Parathyroid adenoma (tissue), 2 donors: ENCODE data around the gene NMRK2.

ENCODE experiments used
- H2AFZ ChIP-seq: fragments of 300-600 bp; sonication (generic); one replicate; pipeline ENCODE4 v1.7.0; 2017; ENCODE audit warnings: antibody characterized with exemption, mild to moderate bottlenecking
- H3K27ac ChIP-seq: fragments of 300-600 bp; sonication (generic); one replicate; pipeline ENCODE4 v1.7.0; 2017
- H3K27me3 ChIP-seq: fragments of 300-600 bp; sonication (generic); one replicate; pipeline ENCODE4 v1.7.0; 2017; ENCODE audit warnings: low read length; ENCODE audit not compliant: control insufficient read depth, insufficient read depth
- H3K36me3 ChIP-seq: fragments of 300-600 bp; sonication (generic); one replicate; pipeline ENCODE4 v1.7.0; 2017; ENCODE audit warnings: low read length; ENCODE audit not compliant: control insufficient read depth, insufficient read depth
- H3K4me1 ChIP-seq: fragments of 300-600 bp; sonication (generic); one replicate; pipeline ENCODE4 v1.7.0; 2017; ENCODE audit warnings: control low read depth
- H3K4me2 ChIP-seq: fragments of 300-600 bp; sonication (generic); one replicate; pipeline ENCODE4 v1.7.0; 2017; ENCODE audit warnings: low read length
- H3K4me3 ChIP-seq: fragments of 300-600 bp; sonication (generic); one replicate; pipeline ENCODE4 v1.7.0; 2017; ENCODE audit warnings: low read depth, low read length
- H3K79me2 ChIP-seq: fragments of 300-600 bp; sonication (generic); one replicate; pipeline ENCODE4 v1.7.0; 2017; ENCODE audit warnings: control low read depth
- H3K9ac ChIP-seq: fragments of 300-600 bp; sonication (generic); one replicate; pipeline ENCODE4 v1.7.0; 2017; ENCODE audit warnings: mild to moderate bottlenecking
- H3K9me3 ChIP-seq: fragments of 300-600 bp; sonication (generic); one replicate; pipeline ENCODE4 v1.7.0; 2017; ENCODE audit warnings: low read length; ENCODE audit not compliant: control insufficient read depth
- TF ChIP-seq, protein P1 (sequence below): fragments of 300-600 bp; sonication (generic); IDR thresholded peaks from one replicate; pipeline ENCODE4 v1.7.0; 2017; ENCODE audit warnings: antibody characterized with exemption, mild to moderate bottlenecking
- donor health status: primary hyperparathyroidism.

Gene NMRK2

DNA sequence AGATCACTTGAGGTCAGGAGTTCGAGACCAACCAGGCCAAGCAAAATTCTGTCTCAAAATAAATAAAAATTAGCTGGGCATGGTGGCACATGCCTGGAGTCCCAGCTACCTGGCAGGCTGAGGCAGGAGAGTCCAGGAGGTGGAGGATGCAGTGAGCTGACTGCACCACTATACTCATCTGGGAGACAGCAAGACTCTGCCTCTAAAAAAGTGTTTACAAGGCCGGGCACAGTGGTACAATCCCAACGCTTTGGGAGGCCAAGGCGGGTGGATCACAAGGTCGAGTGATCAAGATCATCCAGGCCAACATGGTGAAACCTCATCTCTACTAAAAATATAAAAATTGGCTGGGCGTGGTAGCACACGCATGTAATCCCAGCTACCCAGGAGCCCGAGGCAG, 42.3 kb downstream of the NMRK2 start:
- Histone ChIP-seq H3K9ac (no peak overlapping the region), H3K9me3 (no peaks in the 10 kb centered on the region), H3K36me3 (no peaks in the 10 kb centered on the region)

DNA sequence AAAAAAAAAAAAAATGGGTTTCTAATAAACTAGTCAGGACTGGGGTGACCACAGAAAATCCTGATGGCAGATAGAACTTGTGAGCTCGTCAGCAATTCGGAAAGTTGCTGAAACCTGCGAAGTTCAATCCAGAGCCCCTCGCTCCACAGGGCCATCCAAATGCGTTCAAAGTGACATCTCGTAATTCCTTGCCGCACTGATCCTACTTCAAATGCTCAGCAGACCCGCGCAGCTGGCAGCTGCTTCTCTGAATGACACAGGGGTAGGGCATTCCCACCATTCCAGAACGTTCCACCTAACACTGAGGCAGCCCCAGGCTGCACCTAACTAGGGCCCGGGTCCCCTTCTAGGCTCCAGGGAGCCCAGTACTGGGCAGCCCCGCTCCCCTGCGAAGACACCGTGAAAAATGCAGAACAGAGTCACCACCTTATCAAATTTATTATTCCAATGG, 42.8 kb downstream of the NMRK2 start:
- Histone ChIP-seq H3K27ac (no peak overlapping the region), H3K36me3 (no peaks in the 10 kb centered on the region), H3K4me3 (no peak overlapping the region), H3K27me3 (no peaks in the 10 kb centered on the region), H3K4me2 (no peak overlapping the region), H2AFZ (no peak overlapping the region), H3K4me1 (peaks cover 2% of the 10 kb centered on the region), H3K79me2 (peaks cover 11% of the 10 kb centered on the region), H3K9me3 (no peaks in the 10 kb centered on the region), H3K9ac (no peak overlapping the region)
- TF ChIP-seq, protein P1, sequence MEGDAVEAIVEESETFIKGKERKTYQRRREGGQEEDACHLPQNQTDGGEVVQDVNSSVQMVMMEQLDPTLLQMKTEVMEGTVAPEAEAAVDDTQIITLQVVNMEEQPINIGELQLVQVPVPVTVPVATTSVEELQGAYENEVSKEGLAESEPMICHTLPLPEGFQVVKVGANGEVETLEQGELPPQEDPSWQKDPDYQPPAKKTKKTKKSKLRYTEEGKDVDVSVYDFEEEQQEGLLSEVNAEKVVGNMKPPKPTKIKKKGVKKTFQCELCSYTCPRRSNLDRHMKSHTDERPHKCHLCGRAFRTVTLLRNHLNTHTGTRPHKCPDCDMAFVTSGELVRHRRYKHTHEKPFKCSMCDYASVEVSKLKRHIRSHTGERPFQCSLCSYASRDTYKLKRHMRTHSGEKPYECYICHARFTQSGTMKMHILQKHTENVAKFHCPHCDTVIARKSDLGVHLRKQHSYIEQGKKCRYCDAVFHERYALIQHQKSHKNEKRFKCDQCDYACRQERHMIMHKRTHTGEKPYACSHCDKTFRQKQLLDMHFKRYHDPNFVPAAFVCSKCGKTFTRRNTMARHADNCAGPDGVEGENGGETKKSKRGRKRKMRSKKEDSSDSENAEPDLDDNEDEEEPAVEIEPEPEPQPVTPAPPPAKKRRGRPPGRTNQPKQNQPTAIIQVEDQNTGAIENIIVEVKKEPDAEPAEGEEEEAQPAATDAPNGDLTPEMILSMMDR = no peak

More for the DNA sequence above, 42.3 kb downstream of the NMRK2 start:
- Histone ChIP-seq H3K4me1 (peaks cover 2% of the 10 kb centered on the region), H3K27ac (no peak overlapping the region), H3K79me2 (peaks cover 11% of the 10 kb centered on the region), H3K4me3 (no peak overlapping the region), H2AFZ (no peak overlapping the region), H3K4me2 (no peak overlapping the region), H3K27me3 (no peaks in the 10 kb centered on the region)
- TF ChIP-seq, protein P1 = no peak

DNA sequence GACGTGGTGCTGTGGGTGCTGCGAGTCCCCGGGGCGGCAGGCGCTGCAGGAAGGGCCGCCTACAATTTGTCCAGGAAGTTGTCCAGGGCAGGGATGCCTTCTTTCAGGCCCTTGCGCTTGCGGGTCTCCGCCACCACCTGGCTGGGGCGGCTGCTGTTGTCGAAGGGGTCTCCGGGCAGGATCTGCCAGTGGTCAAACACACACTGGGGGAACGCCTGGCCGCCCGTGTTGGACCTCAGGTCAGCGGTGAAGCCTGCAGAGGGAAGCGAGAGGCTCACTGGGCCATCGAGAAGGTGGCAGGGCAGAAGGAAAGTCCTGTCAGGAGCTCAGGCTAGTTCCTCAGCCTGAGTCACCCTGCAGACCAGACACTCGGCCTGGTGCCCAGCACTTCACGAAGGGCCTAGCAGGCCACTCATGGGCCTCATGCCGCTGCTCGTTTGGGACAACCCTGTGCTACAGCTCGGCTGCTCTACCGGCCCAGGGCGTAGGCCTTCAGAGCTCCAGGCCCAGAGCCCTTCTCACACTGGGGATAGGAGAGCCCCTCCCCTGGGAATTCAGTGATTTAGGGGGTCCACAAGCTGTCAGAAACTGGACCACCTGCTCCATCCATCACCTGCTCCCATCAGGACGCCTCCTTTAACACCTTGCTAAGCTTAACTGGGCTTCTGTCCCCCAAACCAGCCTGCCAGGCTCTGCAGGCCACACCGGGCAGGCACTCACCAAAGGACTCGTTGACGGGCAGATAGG, 43.8 kb downstream of the NMRK2 start:
- Histone ChIP-seq H3K4me2 (no peak overlapping the region), H3K9ac (no peak overlapping the region), H3K4me1 (no peaks in the 10 kb centered on the region), H3K27me3 (no peaks in the 10 kb centered on the region), H3K36me3 (no peaks in the 10 kb centered on the region), H3K4me3 (no peak overlapping the region), H3K9me3 (no peaks in the 10 kb centered on the region), H3K27ac (no peak overlapping the region), H3K79me2 (peaks cover 17% of the 10 kb centered on the region), H2AFZ (no peak overlapping the region)
- TF ChIP-seq, protein P1 = no peak

DNA sequence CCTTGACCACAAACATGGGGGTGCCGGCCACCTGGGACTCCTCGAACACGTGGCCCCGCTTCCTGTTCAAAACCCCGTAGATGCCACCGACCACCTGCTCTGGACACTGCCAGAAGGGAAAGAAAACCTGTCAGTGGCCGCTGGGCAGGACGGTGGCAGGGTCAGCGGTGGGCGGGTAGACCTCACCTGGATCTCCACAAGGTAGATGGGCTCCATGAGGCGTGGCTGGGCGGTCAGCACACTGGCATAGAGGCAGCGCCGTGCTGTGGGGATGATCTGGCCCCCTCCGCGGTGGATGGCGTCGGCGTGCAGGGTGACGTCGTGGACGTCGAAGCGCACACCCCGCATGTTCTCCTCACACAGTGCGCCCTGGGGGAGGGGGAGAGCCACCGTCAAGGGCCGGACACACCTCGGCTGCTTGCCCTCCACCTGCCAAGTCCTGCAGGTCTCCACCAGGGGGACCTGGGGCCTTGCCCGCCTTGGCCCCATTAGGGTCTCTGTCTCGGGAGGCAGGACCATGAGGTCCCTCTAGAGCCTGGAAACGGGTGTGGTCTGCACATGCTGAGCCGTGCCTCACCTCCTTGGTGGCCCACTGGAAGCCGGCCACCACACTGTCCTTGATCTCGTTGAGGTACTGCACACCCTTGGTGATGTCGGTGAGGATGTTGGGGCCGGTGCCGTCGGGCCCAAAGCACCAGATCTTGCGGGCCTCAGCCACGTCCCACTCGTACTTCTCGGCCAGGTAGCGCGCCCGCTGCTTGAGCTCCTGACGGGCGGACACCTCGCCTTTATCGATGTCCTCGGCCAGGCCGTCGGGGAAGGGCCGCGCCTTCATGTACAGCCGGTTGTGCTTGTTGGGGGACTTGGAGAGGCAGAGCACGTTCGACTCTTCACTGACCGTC, 44.6 kb downstream of the NMRK2 start:
- H3K4me3 ChIP-seq = no peak overlapping the region
- no peaks in the 10 kb centered on the region for H3K36me3 ChIP-seq
- H3K4me2 ChIP-seq = no peak overlapping the region
- no peaks in the 10 kb centered on the region for H3K27me3 ChIP-seq
- peaks cover 25% of the 10 kb centered on the region for H3K79me2 ChIP-seq
- H2AFZ ChIP-seq = no peak overlapping the region
- H3K9me3 ChIP-seq = no peaks in the 10 kb centered on the region
- H3K9ac ChIP-seq = no peak overlapping the region
- TF ChIP-seq, protein P1 = no peak
- no peak overlapping the region for H3K27ac ChIP-seq
- H3K4me1 ChIP-seq = no peaks in the 10 kb centered on the region
